Cardiac fibroblast (primary cell): ENCODE data around the gene CD226.

Experiments
- DNase-seq, 2 donors: peaks; one replicate each; pipeline versions ENCODE4 v3.0.0 to v3.0.0-alpha.2; 2010; ENCODE audit warnings: low read depth in 2 of 2
- H3K4me3 ChIP-seq, 2 donors: replicated peaks in 1 of 2; 1 replicate in 1 of 2; 2 replicates in 1 of 2; pipeline ENCODE4 v1.5.1; 2011; ENCODE audit warnings: low read depth in 2 of 2, low read length in 2 of 2, mild to moderate bottlenecking in 2 of 2, moderate library complexity in 1 of 2
- CTCF ChIP-seq: IDR thresholded peaks from one replicate; pipeline ENCODE4 v1.5.1; 2011; ENCODE audit warnings: low read depth, mild to moderate bottlenecking, low read length, inconsistent platforms

CD226 gene

GRCh38 chr18:69947361-69948133 is at the start of gene CD226:
Gene CD226, minus strand, starts transcription at chr18:69947873. Its CDS starts 467 bp downstream, at chr18:69947406.
- no peak within 1 kb of the TSS for H3K4me3 ChIP-seq
- DNase-seq: no peak

GRCh38 chr18:69996951-69997798 is 49.5 kb upstream of the CD226 start:
- TF ChIP-seq CTCF: no peak
- no peak overlapping the region for H3K4me3 ChIP-seq
- DNase-seq: no peak

More at GRCh38 chr18:69947361-69948133, at the start of gene CD226:
- TF ChIP-seq CTCF: no peak

- no peak for DNase-seq
- no peak overlapping the region for H3K4me3 ChIP-seq
- no peak for TF ChIP-seq CTCF
Observed at GRCh38 chr18:69996417-69996816, 48.7 kb upstream of the CD226 start.

- TF ChIP-seq CTCF: no peak
- H3K4me3 ChIP-seq: no peak overlapping the region
- no peak for DNase-seq
Observed at GRCh38 chr18:69995774-69996173, 48.1 kb upstream of the CD226 start.

- no peak for TF ChIP-seq CTCF
- DNase-seq: peak in 1 of 2 donors; percentile 78
- H3K4me3 ChIP-seq: no peak overlapping the region
Observed at GRCh38 chr18:69992776-69993175, 45.1 kb upstream of the CD226 start.

GRCh38 chr18:69987870-69988269 is 40.2 kb upstream of the CD226 start:
- no peak for DNase-seq
- no peak overlapping the region for H3K4me3 ChIP-seq
- no peak for TF ChIP-seq CTCF
